ENCODE data around the gene ARHGAP8. TPM values are rescaled to one million over a fixed set of nuclear protein-coding genes. Genes with fewer than 3 reads are reported as not detected.

ARHGAP8 gene
- total and polyA plus RNA-seq, 2 experiments from 2014 or later = 62.8 to 64.9 TPM

- no peak overlapping the region for H3K27ac Mint-ChIP-seq
- H3K4me1 ChIP-seq (ENCODE audit: insufficient read depth) = peaks cover 2% of the 10 kb centered on the region
- H3K79me2 ChIP-seq (replicated peaks; ENCODE audit: insufficient read depth) = peaks cover 96% of the 10 kb centered on the region
- H3K36me3 Mint-ChIP-seq (ENCODE audit: low read depth) = peaks cover 36% of the 10 kb centered on the region
- peaks cover 10% of the 10 kb centered on the region for H4K20me1 ChIP-seq (replicated peaks; ENCODE audit: insufficient read depth)
- H3K9me3 Mint-ChIP-seq = peaks cover 7% of the 10 kb centered on the region
- no peak overlapping the region for H3K4me3 Mint-ChIP-seq
- H2AFZ ChIP-seq = no peak overlapping the region
- H3K27ac ChIP-seq (ENCODE audit: low read depth) = no peak overlapping the region
- no peaks in the 10 kb centered on the region for H3K36me3 ChIP-seq (ENCODE audit: insufficient read depth)
- H3K4me1 Mint-ChIP-seq = peaks cover 39% of the 10 kb centered on the region
- peaks cover 8% of the 10 kb centered on the region for H3K27me3 Mint-ChIP-seq (ENCODE audit: insufficient read depth, low read depth, poor library complexity)
- ATAC-seq = no peak
- no peaks in the 10 kb centered on the region for H3K27me3 ChIP-seq (ENCODE audit: insufficient read depth)
- H3K9me2 ChIP-seq (ENCODE audit: insufficient read depth) = no peaks in the 10 kb centered on the region
- H3F3A ChIP-seq (replicated peaks; ENCODE audit: low read depth) = no peaks in the 10 kb centered on the region
- DNase-seq (ENCODE audit: low spot score) = no peak
- no peak for TF ChIP-seq JUNB (IDR thresholded peaks at IDR 0.05; ENCODE audit: unreplicated experiment)
- no peak for TF ChIP-seq NANOG (IDR thresholded peaks at IDR 0.05; ENCODE audit: borderline replicate concordance)
- no peak for TF ChIP-seq CTCF (conservative IDR thresholded peaks at IDR 0.05; ENCODE audit: low read depth in 2 of 2)
- TF ChIP-seq STAT1 (IDR thresholded peaks at IDR 0.05; ENCODE audit: unreplicated experiment) = no peak
- no peak overlapping the region for H3K4me3 ChIP-seq
- no peak overlapping the region for H3K4me2 ChIP-seq
Observed at GRCh38 chr22:44761025-44761424, 8.7 kb downstream of the ARHGAP8 start.

GRCh38 chr22:44764373-44764772, 12.0 kb downstream of the ARHGAP8 start:
- no peak overlapping the region for H3K4me3 ChIP-seq
- H3K4me1 ChIP-seq (ENCODE audit: insufficient read depth) = no peaks in the 10 kb centered on the region
- H3K27me3 ChIP-seq (ENCODE audit: insufficient read depth) = no peaks in the 10 kb centered on the region
- no peaks in the 10 kb centered on the region; the same call in 1 of the 2 replicates for H3K36me3 ChIP-seq (ENCODE audit: insufficient read depth)
- H3K4me3 Mint-ChIP-seq = no peak overlapping the region
- peaks cover 21% of the 10 kb centered on the region for H4K20me1 ChIP-seq (replicated peaks; ENCODE audit: insufficient read depth)
- H3K4me1 Mint-ChIP-seq = peaks cover 34% of the 10 kb centered on the region
- H3K27me3 Mint-ChIP-seq (ENCODE audit: insufficient read depth, low read depth, poor library complexity) = peaks cover 4% of the 10 kb centered on the region
- peaks cover 93% of the 10 kb centered on the region for H3K79me2 ChIP-seq (replicated peaks; ENCODE audit: insufficient read depth)
- H3K9me3 Mint-ChIP-seq = peaks cover 7% of the 10 kb centered on the region
- H3K27ac ChIP-seq (ENCODE audit: low read depth) = no peak overlapping the region
- H3K9me2 ChIP-seq (ENCODE audit: insufficient read depth) = no peaks in the 10 kb centered on the region
- DNase-seq (ENCODE audit: low spot score) (no peak), ATAC-seq (no peak)
- no peak overlapping the region for H3K4me2 ChIP-seq
- H2AFZ ChIP-seq = no peak overlapping the region
- peaks cover 6% of the 10 kb centered on the region; the same call in 1 of the 2 replicates for H3F3A ChIP-seq (replicated peaks; ENCODE audit: low read depth)
- no peak overlapping the region; the same call in 1 of the 2 replicates for H3K27ac Mint-ChIP-seq
- H3K36me3 Mint-ChIP-seq (ENCODE audit: low read depth) = peaks cover 31% of the 10 kb centered on the region
- TF ChIP-seq CREB1 (CRISPR knock-in tag; IDR thresholded peaks at IDR 0.05; ENCODE audit: low read depth) = no peak
- TF ChIP-seq ZNF114 (CRISPR knock-in tag; IDR thresholded peaks at IDR 0.05) = no peak
- no peak for TF ChIP-seq ZNF331 (CRISPR knock-in tag; IDR thresholded peaks at IDR 0.05; ENCODE audit: low read depth)
- no peak for TF ChIP-seq ZNF462 (CRISPR knock-in tag; IDR thresholded peaks at IDR 0.05)
- TF ChIP-seq ETS1 (IDR thresholded peaks at IDR 0.05) = no peak
- TF ChIP-seq STAT1 (IDR thresholded peaks at IDR 0.05; ENCODE audit: unreplicated experiment) = no peak
- no peak for TF ChIP-seq NANOG (IDR thresholded peaks at IDR 0.05; ENCODE audit: borderline replicate concordance)
